GM20000 (cell line): ENCODE data around the gene SCN2B.

Source experiments
- DNase-seq: peaks from one replicate; pipeline ENCODE4 v3.0.0; 2012; ENCODE audit warnings: low spot score
- TF ChIP-seq, protein P1 (sequence below): IDR thresholded peaks from 2 replicates; pipeline ENCODE4 v1.5.1; 2012; ENCODE audit warnings: mild to moderate bottlenecking, control low read depth; ENCODE audit errors: extremely low read depth, missing control alignments

The SCN2B gene

DNA sequence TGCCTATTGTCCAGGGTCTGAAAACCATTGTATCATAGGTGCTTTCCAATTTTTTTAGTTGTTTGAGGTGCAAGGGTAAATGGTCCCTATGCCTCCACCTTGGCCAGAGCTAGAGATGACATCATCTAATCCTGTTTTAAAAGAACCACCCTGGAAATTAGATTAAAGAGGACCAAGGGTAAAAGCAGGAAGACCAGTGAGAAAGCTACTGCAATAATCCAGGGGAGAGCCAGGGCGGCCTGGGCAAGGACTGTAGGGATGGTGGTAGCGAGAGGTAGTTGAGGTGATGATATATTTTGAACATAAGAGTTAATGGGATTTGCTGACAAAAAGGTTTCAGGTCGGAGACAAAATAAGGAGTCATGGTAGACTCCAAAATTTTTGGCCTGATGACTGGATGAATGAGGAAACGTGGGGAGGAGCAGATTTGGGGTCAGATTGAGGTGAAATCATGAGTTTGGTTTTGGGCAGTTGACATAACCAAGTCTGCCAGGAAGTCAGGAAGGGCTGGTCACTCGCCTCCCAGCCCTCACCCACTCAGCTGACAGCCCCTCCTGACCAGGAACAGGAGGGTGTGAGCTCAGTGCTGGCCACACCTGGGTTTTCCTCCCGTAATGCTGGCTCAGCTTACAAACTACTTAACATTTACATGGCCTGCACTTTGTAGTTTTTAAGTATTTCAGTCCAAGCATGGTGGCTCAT is 46.8 kb downstream of the SCN2B start:
- TF ChIP-seq, protein P1, sequence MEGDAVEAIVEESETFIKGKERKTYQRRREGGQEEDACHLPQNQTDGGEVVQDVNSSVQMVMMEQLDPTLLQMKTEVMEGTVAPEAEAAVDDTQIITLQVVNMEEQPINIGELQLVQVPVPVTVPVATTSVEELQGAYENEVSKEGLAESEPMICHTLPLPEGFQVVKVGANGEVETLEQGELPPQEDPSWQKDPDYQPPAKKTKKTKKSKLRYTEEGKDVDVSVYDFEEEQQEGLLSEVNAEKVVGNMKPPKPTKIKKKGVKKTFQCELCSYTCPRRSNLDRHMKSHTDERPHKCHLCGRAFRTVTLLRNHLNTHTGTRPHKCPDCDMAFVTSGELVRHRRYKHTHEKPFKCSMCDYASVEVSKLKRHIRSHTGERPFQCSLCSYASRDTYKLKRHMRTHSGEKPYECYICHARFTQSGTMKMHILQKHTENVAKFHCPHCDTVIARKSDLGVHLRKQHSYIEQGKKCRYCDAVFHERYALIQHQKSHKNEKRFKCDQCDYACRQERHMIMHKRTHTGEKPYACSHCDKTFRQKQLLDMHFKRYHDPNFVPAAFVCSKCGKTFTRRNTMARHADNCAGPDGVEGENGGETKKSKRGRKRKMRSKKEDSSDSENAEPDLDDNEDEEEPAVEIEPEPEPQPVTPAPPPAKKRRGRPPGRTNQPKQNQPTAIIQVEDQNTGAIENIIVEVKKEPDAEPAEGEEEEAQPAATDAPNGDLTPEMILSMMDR, result no peak
- no peak for DNase-seq

DNA sequence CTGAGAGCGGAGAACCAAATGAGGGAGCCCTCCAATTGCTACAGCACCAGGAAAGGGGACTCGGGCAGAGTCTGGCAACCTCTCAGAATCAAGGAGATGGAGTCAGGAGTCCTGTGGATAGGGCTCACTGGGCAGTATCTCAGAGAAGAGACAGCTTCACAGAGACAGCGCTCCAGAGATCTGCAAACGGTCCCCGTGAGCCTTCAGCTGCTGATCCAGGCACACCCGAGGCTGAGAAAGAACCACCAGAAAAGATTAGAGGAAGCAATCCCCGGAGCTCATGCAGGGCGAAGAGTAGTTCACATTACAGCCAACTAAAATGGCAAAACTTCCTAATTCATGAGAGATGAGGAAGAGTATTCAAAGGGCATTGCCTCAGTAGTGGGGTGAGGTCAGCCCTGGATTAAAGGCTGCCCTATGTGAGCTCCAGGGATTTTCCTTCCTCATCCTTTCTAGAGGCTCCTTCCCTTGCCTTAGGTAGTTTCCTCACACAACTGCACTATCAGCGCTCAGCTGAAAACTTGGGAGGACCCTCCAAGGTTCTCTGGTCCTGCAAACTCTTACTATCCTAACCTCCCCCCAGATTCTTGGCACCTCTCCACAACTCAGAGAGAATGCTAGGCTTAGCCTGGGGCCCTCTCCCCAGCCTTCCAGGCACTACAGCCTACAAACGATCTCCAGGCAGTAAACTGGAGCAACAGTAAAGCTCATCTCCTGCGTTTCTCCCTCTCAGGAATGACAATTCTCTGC is 47.5 kb downstream of the SCN2B start:
- no peak for DNase-seq
- TF ChIP-seq, protein P1, result no peak

DNA sequence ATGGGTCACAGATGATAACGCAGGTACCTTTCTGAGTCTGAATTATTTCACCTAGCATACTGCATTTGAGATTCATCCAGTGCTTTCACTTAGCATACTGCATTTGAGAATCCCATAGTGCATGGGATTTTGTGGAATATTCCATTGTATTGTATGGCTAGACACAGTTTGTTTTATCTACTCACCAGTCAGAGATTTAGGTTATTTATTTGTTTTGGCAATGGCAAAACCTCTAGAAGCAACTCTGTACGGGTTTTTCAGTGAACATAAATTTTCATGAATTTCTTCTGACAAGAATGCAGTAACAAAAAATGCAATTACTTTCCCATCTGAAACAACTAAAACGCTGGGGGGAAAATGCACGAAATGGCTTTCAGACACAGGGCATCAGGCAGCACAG is 48.1 kb downstream of the SCN2B start:
- TF ChIP-seq, protein P1, result no peak
- DNase-seq, result no peak

DNA sequence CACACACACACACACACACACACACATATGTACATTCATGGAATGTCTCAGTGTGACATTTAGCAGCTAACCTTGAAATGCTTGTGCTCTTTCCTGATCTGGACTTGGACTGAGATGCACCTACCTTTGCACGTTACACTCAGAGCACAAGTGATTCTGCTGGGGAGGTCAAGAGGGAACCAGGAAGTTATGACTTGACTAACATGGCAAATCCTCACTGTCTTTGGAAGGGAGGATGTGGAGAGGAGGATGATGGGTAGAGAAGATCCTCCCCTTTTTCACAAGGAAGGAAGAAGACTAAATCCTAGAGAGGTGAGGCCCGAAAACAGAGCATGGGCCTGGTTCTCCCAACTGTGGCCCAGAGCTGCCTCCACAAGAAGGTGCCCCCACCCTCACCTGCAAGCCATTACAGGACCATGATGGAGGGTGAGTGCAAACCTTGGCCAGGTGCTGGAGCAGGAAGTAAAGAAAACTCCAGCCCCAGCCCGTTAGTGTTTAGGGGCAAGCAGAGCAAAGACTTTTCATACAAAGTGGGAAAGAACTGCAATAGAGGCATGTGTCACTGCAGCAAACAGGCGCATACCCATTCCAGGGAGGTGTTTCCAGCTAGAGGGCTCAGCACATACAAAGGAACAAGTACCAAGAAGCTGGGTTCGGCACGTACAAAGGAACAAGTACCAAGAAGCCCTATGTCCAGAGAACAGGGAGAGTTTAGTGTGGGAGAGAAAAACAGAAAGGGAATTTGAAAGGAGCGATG is 50.2 kb downstream of the SCN2B start:
- TF ChIP-seq, protein P1, result no peak
- no peak for DNase-seq

- no peak for DNase-seq
- TF ChIP-seq, protein P1, result no peak
These were observed 51.4 kb downstream of the SCN2B start for GRCh38 chr11:118124929-118125535.

GRCh38 chr11:118120793-118121192 is 55.6 kb downstream of the SCN2B start:
- TF ChIP-seq, protein P1, result no peak
- no peak for DNase-seq
